Measurements from ENCODE around the gene CCDC86.

The CCDC86 gene

DNA sequence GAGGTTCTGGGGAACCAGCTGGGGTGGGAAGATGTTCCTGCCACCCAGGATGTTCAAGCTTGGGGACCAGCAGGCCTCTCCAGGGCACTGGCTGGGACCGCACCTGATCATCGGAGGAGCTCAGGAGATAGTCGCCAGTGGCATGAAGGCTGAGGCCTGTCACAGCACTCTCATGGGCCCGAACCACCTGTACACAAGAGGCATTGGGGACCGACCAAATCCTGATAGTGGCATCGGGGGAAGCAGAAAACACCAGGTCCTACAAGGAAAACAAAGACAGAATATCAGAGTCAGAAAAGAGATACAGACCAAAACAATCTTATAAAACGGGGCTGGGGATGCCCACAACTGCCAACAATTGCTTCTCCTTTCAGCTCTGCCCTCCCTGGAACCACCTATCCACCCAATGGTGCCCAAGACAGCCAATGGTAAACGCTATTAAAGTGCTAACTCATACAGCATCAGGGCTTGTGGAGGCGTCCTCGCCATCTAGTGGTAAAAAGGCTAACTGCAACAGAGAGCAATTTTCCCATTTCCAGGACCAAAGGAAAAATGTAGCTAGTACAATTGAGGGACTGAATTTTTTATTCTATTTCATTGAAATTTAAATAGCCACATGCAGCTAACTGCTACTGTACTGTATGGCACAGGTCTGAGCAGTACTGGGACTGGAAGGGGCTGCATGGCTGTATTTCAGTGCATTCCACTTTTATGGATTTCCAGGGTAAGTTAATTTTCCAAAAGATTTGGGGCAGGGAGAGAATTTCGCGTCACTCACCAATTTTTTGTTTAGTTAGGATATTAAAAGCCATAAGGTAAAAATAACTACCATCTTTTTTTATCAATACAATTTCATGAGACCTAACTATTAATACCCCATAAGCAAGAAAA, 57.4 kb downstream of the CCDC86 start:
- peak; percentile 43 for DNase-seq

GRCh38 chr11:60899977-60900376, 58.1 kb downstream of the CCDC86 start:
- DNase-seq = no peak
